ENCODE data around the gene NUP210L.

The NUP210L gene

DNA sequence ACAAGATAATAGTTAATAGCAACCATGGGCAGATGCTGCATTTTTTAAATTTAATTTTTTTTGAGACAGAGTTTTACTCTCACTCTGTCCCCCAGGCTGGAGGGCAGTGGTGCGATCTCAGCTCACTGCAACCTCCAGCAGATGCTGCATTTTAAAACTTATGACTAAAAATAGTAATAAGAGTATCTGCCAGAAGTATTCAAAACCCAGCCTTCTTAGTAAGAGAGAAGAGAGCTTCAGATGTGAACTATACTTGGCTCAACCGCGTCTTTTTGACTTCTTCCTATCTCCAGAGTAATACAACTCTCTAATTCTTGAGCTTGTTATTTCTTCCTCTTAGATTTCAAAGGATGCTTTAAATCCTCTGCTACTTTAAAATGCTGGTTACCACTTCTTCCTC is 159.7 kb downstream of the NUP210L start:
- ChIA-PET POLR2A (interaction anchor here (0.6 to 0.7 kb wide), 2 partner anchors 27 to 204 kb away, joined by 3 read pairs; no protein-coding TSS in a partner anchor), CTCF (interaction anchor here (1.6 kb wide), 1 partner anchor 9 kb away, joined by 12 read pairs; the partner anchor contains the start of gene RAB13)

DNA sequence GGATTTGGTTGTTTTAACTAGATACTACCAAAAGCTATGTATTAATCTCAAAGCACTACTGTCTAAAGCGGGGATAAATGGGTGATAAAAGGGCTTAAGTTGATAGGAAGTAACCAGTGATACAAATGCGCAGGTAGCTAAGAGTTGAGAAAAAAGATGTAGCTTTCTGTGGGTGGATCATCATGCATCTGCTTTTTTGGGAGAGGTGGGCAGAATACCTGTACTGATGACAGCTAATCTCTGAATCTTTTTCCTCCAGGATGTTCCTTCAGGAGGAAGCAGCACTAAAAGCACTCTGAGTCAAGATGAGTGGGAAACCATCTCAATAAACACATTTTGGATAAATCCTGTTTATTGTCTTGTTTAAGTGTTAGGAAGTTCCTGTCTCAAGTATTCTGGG is 163.1 kb downstream of the NUP210L start:
- DNase-seq (ENCODE audit: low read depth, low spot score), result no peak
- CTCF ChIA-PET, result interaction anchor here (1.0 to 2.5 kb wide), 4 partner anchors 312 to 315 kb away, joined by 3 to 10 read pairs (median 3); no protein-coding TSS in a partner anchor
- POLR2A ChIA-PET, result interaction anchor here (0.9 to 2.8 kb wide), 5 partner anchors 8 to 447 kb away, joined by 3 to 19 read pairs (median 9); partner anchors contain the start of gene CREB3L4

More for the DNA sequence above, 159.7 kb downstream of the NUP210L start:
- H3K4me3 ChIP-seq (ENCODE audit: low read depth, low read length), result no peak overlapping the region
- no peak for DNase-seq (ENCODE audit: low read depth, low spot score)
- TF ChIP-seq, protein P1, sequence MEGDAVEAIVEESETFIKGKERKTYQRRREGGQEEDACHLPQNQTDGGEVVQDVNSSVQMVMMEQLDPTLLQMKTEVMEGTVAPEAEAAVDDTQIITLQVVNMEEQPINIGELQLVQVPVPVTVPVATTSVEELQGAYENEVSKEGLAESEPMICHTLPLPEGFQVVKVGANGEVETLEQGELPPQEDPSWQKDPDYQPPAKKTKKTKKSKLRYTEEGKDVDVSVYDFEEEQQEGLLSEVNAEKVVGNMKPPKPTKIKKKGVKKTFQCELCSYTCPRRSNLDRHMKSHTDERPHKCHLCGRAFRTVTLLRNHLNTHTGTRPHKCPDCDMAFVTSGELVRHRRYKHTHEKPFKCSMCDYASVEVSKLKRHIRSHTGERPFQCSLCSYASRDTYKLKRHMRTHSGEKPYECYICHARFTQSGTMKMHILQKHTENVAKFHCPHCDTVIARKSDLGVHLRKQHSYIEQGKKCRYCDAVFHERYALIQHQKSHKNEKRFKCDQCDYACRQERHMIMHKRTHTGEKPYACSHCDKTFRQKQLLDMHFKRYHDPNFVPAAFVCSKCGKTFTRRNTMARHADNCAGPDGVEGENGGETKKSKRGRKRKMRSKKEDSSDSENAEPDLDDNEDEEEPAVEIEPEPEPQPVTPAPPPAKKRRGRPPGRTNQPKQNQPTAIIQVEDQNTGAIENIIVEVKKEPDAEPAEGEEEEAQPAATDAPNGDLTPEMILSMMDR (IDR thresholded peaks at IDR 0.05; ENCODE audit: insufficient read depth, low read length, missing control alignments), result no peak

DNA sequence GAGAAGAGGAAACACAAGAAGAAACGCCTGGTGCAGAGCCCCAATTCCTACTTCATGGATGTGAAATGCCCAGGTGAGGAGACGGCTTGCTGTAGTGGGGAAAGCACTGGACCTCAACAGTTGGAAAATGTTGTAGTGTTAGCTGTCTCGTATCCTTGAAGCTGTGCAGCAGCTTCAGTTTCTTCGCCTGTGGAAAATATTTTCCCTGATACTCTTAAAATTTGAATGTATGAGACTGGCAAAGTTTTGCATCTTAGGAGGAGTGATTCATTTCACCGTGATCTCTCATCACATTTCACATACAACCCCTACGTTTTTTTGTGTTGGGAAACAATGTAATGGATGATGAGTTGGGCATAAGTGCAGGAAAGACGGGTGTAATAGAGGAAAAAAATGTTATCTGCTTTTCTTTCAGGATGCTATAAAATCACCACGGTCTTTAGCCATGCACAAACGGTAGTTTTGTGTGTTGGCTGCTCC is 163.7 kb downstream of the NUP210L start:
- no peak for DNase-seq (ENCODE audit: low read depth, low spot score)
- TF ChIP-seq, protein P1 (IDR thresholded peaks at IDR 0.05; ENCODE audit: insufficient read depth, low read length, missing control alignments), result no peak
- ChIA-PET POLR2A (interaction anchor here (0.9 to 2.8 kb wide), 13 partner anchors 8 to 446 kb away, joined by 3 to 42 read pairs (median 9); partner anchors contain the start of genes CREB3L4, DENND4B, JTB and SLC39A1), CTCF (interaction anchor here (0.7 to 2.5 kb wide), 4 partner anchors 10 to 315 kb away, joined by 3 to 10 read pairs (median 3); no protein-coding TSS in a partner anchor)
- H3K4me3 ChIP-seq (ENCODE audit: low read depth, low read length), result peak overlapping the region; percentile 69

More for the DNA sequence above, 163.1 kb downstream of the NUP210L start:
- TF ChIP-seq, protein P1 (IDR thresholded peaks at IDR 0.05; ENCODE audit: insufficient read depth, low read length, missing control alignments), result no peak
- H3K4me3 ChIP-seq (ENCODE audit: low read depth, low read length), result peak overlapping the region; percentile 69

DNA sequence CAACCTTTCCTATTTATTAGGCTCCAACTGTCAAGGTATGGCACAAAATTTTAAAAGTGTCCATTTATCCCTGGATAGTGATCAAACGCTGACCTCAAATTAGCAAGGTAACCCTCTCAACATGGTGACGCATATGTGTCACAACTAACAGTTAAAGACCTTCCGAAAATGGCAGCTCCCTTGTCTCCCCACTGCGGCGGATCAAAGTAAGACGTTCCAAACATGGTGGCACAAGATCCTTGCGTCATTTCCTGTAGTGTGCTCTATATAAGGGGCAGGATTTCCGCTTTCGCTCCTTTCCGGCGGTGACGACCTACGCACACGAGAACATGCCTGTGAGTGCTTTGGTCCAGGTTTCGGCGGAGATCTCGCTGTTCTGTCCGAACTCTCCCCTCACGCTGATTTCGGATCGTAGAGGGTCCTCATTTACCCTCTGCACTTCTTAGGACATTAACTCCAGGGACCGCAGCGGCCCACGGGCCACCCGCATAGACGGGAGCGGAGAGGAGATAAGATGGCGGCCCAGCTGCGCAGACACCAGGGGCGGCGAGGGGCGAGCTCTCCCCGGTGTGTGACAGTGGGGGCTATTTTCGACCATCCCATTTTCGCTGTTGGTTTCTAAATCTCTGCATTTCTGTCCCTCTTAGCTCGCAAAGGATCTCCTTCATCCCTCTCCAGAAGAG is 164.3 kb downstream of the NUP210L start, which contains the start of gene RPS27:
Gene RPS27, plus strand, starts transcription at position 295 of the 683 bp plus-strand sequence. Its CDS starts 35 bp downstream, at position 330.
- peak; percentile 88 for DNase-seq (ENCODE audit: low read depth, low spot score)
- TF ChIP-seq, protein P1 (IDR thresholded peaks at IDR 0.05; ENCODE audit: insufficient read depth, low read length, missing control alignments), result no peak
- peak within 1 kb of the TSS; percentile 69 for H3K4me3 ChIP-seq (ENCODE audit: low read depth, low read length)
- ChIA-PET POLR2A (interaction anchor here (0.6 to 2.8 kb wide), 29 partner anchors 9 to 363 kb away, joined by 3 to 42 read pairs (median 4); partner anchors contain the start of genes CREB3L4, CRTC2, DENND4B and ILF2), CTCF (interaction anchor here (0.6 to 2.5 kb wide), 7 partner anchors 10 to 314 kb away, joined by 3 to 10 read pairs (median 3); partner anchors contain the start of gene DENND4B)

DNA sequence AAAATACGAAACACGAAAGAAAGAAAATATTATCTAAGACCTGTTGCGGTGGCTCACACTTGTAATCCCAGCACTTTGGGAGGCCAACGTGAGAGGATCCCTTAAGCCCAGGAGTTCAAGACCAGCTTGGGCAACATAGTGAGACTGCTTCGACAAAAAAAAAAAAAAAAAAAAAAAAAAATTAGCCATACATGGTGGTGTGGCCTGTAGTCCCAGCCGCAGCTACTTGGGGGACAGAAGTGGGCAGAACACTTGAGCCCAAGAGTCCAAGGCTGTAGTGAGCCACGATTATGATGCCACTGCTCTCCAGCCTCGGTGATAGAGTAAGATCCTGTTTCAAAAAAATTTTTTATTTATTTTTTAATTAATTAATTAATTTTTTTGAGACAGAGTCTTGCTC is 167.3 kb downstream of the NUP210L start:
- CTCF ChIA-PET, result interaction anchor here (0.7 to 6.3 kb wide), 35 partner anchors 7 to 636 kb away, joined by 3 to 88 read pairs (median 9); partner anchors contain the start of genes CHTOP, CREB3L4, DENND4B and JTB
- no peak overlapping the region for H3K4me3 ChIP-seq (ENCODE audit: low read depth, low read length)
- POLR2A ChIA-PET, result interaction anchor here (0.8 to 1.3 kb wide), 2 partner anchors 27 to 29 kb away, joined by 3 read pairs; no protein-coding TSS in a partner anchor
- no peak for DNase-seq (ENCODE audit: low read depth, low spot score)
- TF ChIP-seq, protein P1 (IDR thresholded peaks at IDR 0.05; ENCODE audit: insufficient read depth, low read length, missing control alignments), result no peak
